Neural progenitor cell (in vitro differentiated cells): Measurements from ENCODE around the gene FUT7. TPM values are rescaled to one million over a fixed set of nuclear protein-coding genes. Genes with fewer than 3 reads are reported as not detected.
"Not testable (repeated sequence)": the region's sequence is repeated elsewhere in the genome, so short reads cannot be mapped to it uniquely, and the experiment has no call there.

Experiments
- DNase-seq: peaks from one replicate; pipeline ENCODE4 v3.0.0-alpha.2; 2016; ENCODE audit warnings: low spot score
- H2AFZ ChIP-seq: fragments of 200-600 bp; sonication (generic); replicated peaks from 2 replicates; pipeline ENCODE4 v1.6.1; 2016; ENCODE audit warnings: antibody characterized with exemption
- H3F3A ChIP-seq: fragments of 200-600 bp; sonication (generic); 2 replicates; pipeline ENCODE4 v1.6.1; 2016; ENCODE audit warnings: antibody characterized with exemption, low read depth
- H3K27ac ChIP-seq: fragments of 200-600 bp; sonication (generic); 2 replicates; pipeline ENCODE4 v1.5.1; 2016; ENCODE audit warnings: mild to moderate bottlenecking
- H3K27me3 ChIP-seq: fragments of 200-600 bp; sonication (generic); 2 replicates; pipeline ENCODE4 v1.6.1; 2016; ENCODE audit warnings: mild to moderate bottlenecking, moderate library complexity
- H3K36me3 ChIP-seq: fragments of 200-600 bp; sonication (generic); 2 replicates; pipeline ENCODE4 v1.5.1; 2016
- H3K4me1 ChIP-seq: fragments of 200-600 bp; sonication (generic); 2 replicates; pipeline ENCODE4 v1.6.1; 2016; ENCODE audit warnings: mixed run types
- H3K4me2 ChIP-seq: fragments of 200-600 bp; sonication (generic); 2 replicates; pipeline ENCODE4 v1.6.1; 2016
- H3K4me3 ChIP-seq: fragments of 200-600 bp; sonication (generic); 2 replicates; pipeline ENCODE4 v1.5.1; 2016
- H3K79me2 ChIP-seq: fragments of 200-600 bp; sonication (generic); 2 replicates; pipeline ENCODE4 v1.6.1; 2016; ENCODE audit warnings: low read depth
- H3K9ac ChIP-seq: fragments of 200-600 bp; sonication (generic); 2 replicates; pipeline ENCODE4 v1.6.1; 2016
- H3K9me3 ChIP-seq: fragments of 200-600 bp; sonication (generic); 2 replicates; pipeline ENCODE4 v1.5.1; 2016; ENCODE audit warnings: low read depth
- H4K20me1 ChIP-seq: fragments of 200-600 bp; sonication (generic); 2 replicates; pipeline ENCODE4 v1.6.1; 2016; ENCODE audit warnings: low read depth
- H3K27ac Mint-ChIP-seq: 3 replicates; pipeline ENCODE4 v1.8.0; 2021; ENCODE audit warnings: mixed read lengths
- H3K27me3 Mint-ChIP-seq: 2 replicates; pipeline ENCODE4 v1.8.0; 2022; ENCODE audit warnings: low read depth, mild to moderate bottlenecking, inconsistent platforms, moderate library complexity, mixed read lengths; ENCODE audit not compliant: insufficient read depth
- H3K36me3 Mint-ChIP-seq: 3 replicates; pipeline ENCODE4 v1.8.0; 2021; ENCODE audit warnings: mixed read lengths
- H3K4me1 Mint-ChIP-seq: 3 replicates; pipeline ENCODE4 v1.8.0; 2021; ENCODE audit warnings: mixed read lengths
- H3K4me3 Mint-ChIP-seq: 3 replicates; pipeline ENCODE4 v1.8.0; 2021; ENCODE audit warnings: mild to moderate bottlenecking, moderate library complexity, mixed read lengths
- H3K9me3 Mint-ChIP-seq: 3 replicates; pipeline ENCODE4 v1.8.0; 2020; ENCODE audit warnings: mixed read lengths
- EZH2 ChIP-seq: fragments of 200-600 bp; sonication (generic); IDR thresholded peaks from 2 replicates; pipeline ENCODE4 v1.6.1; 2017; ENCODE audit warnings: antibody characterized with exemption, mild to moderate bottlenecking, moderate library complexity
- EZH2phosphoT487 ChIP-seq: fragments of 200-600 bp; sonication (generic); IDR thresholded peaks from 2 replicates; pipeline ENCODE4 v1.6.1; 2017; ENCODE audit warnings: antibody characterized with exemption
- total RNA-seq: library from RNA; depleted of rRNA; stranded (reverse); fragments of >200 nt; gene quantifications from 2 replicates; pipeline ENCODE4 v1.2.3, GENCODE V29; 2015; ENCODE audit warnings: low replicate concordance
- TF ChIP-seq, protein P1 (sequence below): fragments of 200-600 bp; sonication (generic); IDR thresholded peaks from 2 replicates; pipeline ENCODE4 v1.5.1; 2017; ENCODE audit warnings: antibody characterized with exemption, mild to moderate bottlenecking

Gene FUT7
- total RNA-seq, 1 donor from 2014 or later = not detected

DNA sequence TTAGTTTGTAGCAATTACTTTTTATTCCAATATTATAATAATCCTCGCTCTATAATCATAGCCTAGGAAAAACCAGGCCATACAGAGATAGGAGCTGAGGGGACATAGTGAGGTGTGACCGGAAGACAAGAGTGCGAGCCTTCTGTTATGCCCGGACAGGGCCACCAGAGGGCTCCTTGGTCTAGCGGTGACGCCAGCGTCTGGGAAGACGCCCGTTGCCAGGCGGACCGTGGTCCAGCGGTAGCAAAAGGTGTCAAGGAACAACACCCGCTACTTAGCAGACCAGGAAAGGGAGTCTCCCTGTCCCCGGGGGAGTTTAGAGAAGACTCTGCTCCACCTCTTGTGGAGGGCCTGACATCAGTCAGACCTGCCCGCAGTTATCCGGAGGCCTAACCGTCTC is 27.6 kb downstream of the FUT7 start:
- H2AFZ ChIP-seq, H3K79me2 ChIP-seq, H3K9ac ChIP-seq, H3K4me1 Mint-ChIP-seq, H4K20me1 ChIP-seq, H3K4me1 ChIP-seq, H3F3A ChIP-seq, H3K27me3 ChIP-seq, H3K27ac ChIP-seq, H3K4me3 ChIP-seq, H3K9me3 Mint-ChIP-seq, H3K4me2 ChIP-seq, H3K27ac Mint-ChIP-seq, H3K36me3 Mint-ChIP-seq, H3K36me3 ChIP-seq, H3K9me3 ChIP-seq, H3K4me3 Mint-ChIP-seq, DNase-seq: not testable (repeated sequence)
- TF ChIP-seq, protein P1, sequence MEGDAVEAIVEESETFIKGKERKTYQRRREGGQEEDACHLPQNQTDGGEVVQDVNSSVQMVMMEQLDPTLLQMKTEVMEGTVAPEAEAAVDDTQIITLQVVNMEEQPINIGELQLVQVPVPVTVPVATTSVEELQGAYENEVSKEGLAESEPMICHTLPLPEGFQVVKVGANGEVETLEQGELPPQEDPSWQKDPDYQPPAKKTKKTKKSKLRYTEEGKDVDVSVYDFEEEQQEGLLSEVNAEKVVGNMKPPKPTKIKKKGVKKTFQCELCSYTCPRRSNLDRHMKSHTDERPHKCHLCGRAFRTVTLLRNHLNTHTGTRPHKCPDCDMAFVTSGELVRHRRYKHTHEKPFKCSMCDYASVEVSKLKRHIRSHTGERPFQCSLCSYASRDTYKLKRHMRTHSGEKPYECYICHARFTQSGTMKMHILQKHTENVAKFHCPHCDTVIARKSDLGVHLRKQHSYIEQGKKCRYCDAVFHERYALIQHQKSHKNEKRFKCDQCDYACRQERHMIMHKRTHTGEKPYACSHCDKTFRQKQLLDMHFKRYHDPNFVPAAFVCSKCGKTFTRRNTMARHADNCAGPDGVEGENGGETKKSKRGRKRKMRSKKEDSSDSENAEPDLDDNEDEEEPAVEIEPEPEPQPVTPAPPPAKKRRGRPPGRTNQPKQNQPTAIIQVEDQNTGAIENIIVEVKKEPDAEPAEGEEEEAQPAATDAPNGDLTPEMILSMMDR = peak; percentile 47
- peaks cover 16% of the 10 kb centered on the region for H3K27me3 Mint-ChIP-seq

DNA sequence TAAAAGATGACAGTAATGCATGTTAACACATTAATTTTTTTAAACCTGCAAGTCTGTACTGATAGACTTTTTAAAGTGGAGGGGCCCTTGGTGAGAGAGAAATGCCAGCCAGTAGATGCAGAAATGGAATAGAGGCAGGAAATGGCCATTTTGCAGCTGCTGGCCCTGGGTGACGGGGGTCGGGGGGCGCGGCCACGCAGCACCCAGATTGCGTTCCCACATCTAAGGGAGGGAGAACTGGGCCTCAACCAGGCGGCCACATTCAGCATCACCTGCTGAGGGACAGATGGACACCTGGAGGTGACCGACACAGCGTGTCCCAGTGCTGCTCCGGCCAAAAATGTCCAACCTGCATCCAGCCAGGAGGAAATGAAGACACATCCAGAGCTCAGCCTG is 29.2 kb downstream of the FUT7 start:
- Histone ChIP-seq H3K4me2 (no peak overlapping the region), H3K79me2 (no peaks in the 10 kb centered on the region)

DNA sequence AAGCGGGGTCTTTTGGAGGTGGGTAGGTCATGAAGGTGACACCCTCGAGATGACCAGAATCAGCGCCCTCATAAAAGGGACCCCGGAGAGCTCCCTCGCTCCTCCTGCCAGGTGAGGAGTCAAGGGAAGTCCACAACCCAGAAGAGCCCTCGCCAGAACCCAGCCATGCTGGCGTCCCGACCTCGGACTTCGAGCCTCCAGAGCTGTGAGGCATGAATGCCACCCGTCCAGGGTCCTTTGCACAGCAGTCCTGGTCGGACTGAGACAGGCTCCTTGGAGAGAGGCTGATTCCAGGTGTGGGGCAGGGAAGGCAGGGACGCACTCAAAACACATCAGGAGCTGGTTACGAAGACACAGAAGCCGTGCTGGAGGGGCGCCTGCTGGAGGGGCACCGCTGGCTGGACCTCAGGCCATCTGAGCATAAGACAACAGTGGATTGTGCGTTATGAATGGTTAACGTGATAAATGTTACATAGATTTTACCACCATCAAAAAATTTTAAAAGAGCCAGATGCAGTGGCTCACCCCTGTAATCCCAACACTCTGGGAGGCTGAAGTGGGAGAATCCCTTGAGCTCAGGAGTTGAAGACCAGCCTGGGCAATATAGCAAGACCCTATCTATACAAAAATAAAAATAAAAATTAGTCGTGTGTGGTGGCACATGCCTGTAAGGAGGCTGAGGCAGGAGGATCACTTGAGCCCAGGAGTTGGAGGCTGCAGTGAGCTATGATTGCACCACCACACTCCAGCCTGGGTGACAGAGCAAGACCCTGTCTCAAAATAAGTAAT is 29.8 kb downstream of the FUT7 start:
- no peak overlapping the region for H3K4me2 ChIP-seq
- H3K9me3 ChIP-seq = no peaks in the 10 kb centered on the region
- H3K4me3 ChIP-seq = no peak overlapping the region
- Mint-ChIP-seq H3K9me3 (peaks cover 7% of the 10 kb centered on the region), H3K27ac (no peak overlapping the region), H3K27me3 (peaks cover 26% of the 10 kb centered on the region), H3K36me3 (no peaks in the 10 kb centered on the region), H3K4me3 (no peak overlapping the region), H3K4me1 (peaks cover 10% of the 10 kb centered on the region)
- H3F3A ChIP-seq = peaks cover 4% of the 10 kb centered on the region
- no peak overlapping the region for H3K9ac ChIP-seq
- H3K27ac ChIP-seq = no peak overlapping the region
- peaks cover 3% of the 10 kb centered on the region for H3K4me1 ChIP-seq
- TF ChIP-seq EZH2phosphoT487 (no peak), EZH2 (no peak)
- TF ChIP-seq, protein P1 = no peak
- DNase-seq = no peak
- H4K20me1 ChIP-seq = no peaks in the 10 kb centered on the region
- H2AFZ ChIP-seq = no peak overlapping the region
- H3K36me3 ChIP-seq = no peaks in the 10 kb centered on the region
- peaks cover 4% of the 10 kb centered on the region for H3K27me3 ChIP-seq
- no peaks in the 10 kb centered on the region for H3K79me2 ChIP-seq

More for the DNA sequence above, 29.2 kb downstream of the FUT7 start:
- Mint-ChIP-seq H3K27me3 (peaks cover 22% of the 10 kb centered on the region), H3K9me3 (peaks cover 7% of the 10 kb centered on the region), H3K36me3 (no peaks in the 10 kb centered on the region), H3K4me3 (no peak overlapping the region), H3K27ac (no peak overlapping the region), H3K4me1 (peaks cover 9% of the 10 kb centered on the region)
- Histone ChIP-seq H2AFZ (no peak overlapping the region), H3K27ac (no peak overlapping the region), H3K4me1 (no peaks in the 10 kb centered on the region), H3F3A (peaks cover 4% of the 10 kb centered on the region), H3K4me3 (no peak overlapping the region), H3K36me3 (no peaks in the 10 kb centered on the region), H3K9me3 (no peaks in the 10 kb centered on the region), H4K20me1 (no peaks in the 10 kb centered on the region), H3K9ac (no peak overlapping the region), H3K27me3 (no peaks in the 10 kb centered on the region)
- TF ChIP-seq EZH2phosphoT487 (no peak), EZH2 (no peak)
- TF ChIP-seq, protein P1 = no peak
- no peak for DNase-seq
